GM12878 (cell line): ENCODE results near the gene PTPN13. TPM values are rescaled to one million over a fixed set of nuclear protein-coding genes. Genes with fewer than 3 reads are reported as not detected.

Source experiments
- ATAC-seq: fragments of 200-7000 bp; cut with Tn5 transposase; 3 replicates; pipeline ENCODE4 v1.9.1; 2020; ENCODE audit warnings: mild to moderate bottlenecking, moderate library complexity
- BruUV-seq: library from RNA; stranded (reverse); fragments of 400-500 nt; replicated peaks from 2 replicates; lab custom pipeline; 2021; lab: Mats Ljungman, UMichigan
- CTCF ChIA-PET: fragments of 300-600 bp; sonication (Branson Sonifier 250); formaldehyde crosslinking; extraction: SDS; loops from one replicate; lab custom pipeline; 2021; ENCODE audit warnings: inconsistent platforms; lab: Yijun Ruan, JAX
- POLR2A ChIA-PET: fragments of 350-600 bp; formaldehyde crosslinking; extraction: SDS; loops from one replicate; lab custom pipeline; 2021; ENCODE audit warnings: inconsistent platforms; lab: Charles Lee
- RAD21 ChIA-PET: fragments of 300-600 bp; sonication (Branson Sonifier 250); formaldehyde crosslinking; loops from one replicate; lab custom pipeline; 2023; ENCODE audit warnings: antibody characterized with exemption; ENCODE audit not compliant: unreplicated experiment; lab: Charles Lee
- SMC1A ChIA-PET: fragments of 300-600 bp; sonication (Branson Sonifier 250); formaldehyde crosslinking; loops from one replicate; lab custom pipeline; 2023; ENCODE audit not compliant: unreplicated experiment, uncharacterized antibody; lab: Charles Lee
- DNase-seq: peaks from one replicate; pipeline ENCODE4 v3.0.0-alpha.2; 2011; ENCODE audit warnings: low read depth, low spot score
- FAIRE-seq: peaks from 3 replicates; lab custom pipeline; 2011; peaks lifted over from hg19 to GRCh38; lab: Jason Lieb, UNC
- H2AFZ ChIP-seq: 2 replicates; pipeline ENCODE4 v1.6.0; 2011; ENCODE audit warnings: low read depth, low read length, control low read depth; ENCODE audit not compliant: control insufficient read depth
- H3K27ac ChIP-seq: 2 replicates; pipeline ENCODE4 v1.5.1; 2011; ENCODE audit warnings: control low read depth; ENCODE audit not compliant: control insufficient read depth, insufficient read depth
- H3K27me3 ChIP-seq, 2 experiments: replicated peaks in 1 of 2; 2 replicates each; pipeline versions ENCODE4 v1.6.0 to v1.6.1; 2011; ENCODE audit warnings: low read length in 1 of 2; ENCODE audit not compliant: control insufficient read depth in 2 of 2, insufficient read depth in 2 of 2
- H3K36me3 ChIP-seq, 2 experiments: 2 replicates each; pipeline ENCODE4 v1.5.1; 2011; ENCODE audit warnings: low read length in 1 of 2; ENCODE audit not compliant: control insufficient read depth in 2 of 2, insufficient read depth in 2 of 2
- H3K4me1 ChIP-seq: 2 replicates; pipeline ENCODE4 v1.6.1; 2011; ENCODE audit warnings: mild to moderate bottlenecking, low read length, moderate library complexity, mixed read lengths; ENCODE audit not compliant: control insufficient read depth, insufficient read depth
- H3K4me2 ChIP-seq: 2 replicates; pipeline ENCODE4 v1.6.0; 2011; ENCODE audit warnings: control low read depth; ENCODE audit not compliant: control insufficient read depth, insufficient read depth
- H3K4me3 ChIP-seq: fragments of 200-600 bp; sonication (generic); 2 replicates; pipeline ENCODE4 v1.5.1; 2016
- H3K79me2 ChIP-seq: 2 replicates; pipeline ENCODE4 v1.6.0; 2011; ENCODE audit warnings: low read length; ENCODE audit not compliant: control insufficient read depth, insufficient read depth
- H3K9ac ChIP-seq: 2 replicates; pipeline ENCODE4 v1.8.0; 2011; ENCODE audit warnings: low read length, control low read depth, mixed read lengths; ENCODE audit not compliant: control insufficient read depth, insufficient read depth
- H3K9me3 ChIP-seq: replicated peaks from 3 replicates; pipeline ENCODE4 v1.5.1; 2011; ENCODE audit warnings: mild to moderate bottlenecking, low read length; ENCODE audit not compliant: control insufficient read depth, insufficient read depth
- H4K20me1 ChIP-seq: 2 replicates; pipeline ENCODE4 v1.6.0; 2011; ENCODE audit not compliant: control insufficient read depth, insufficient read depth
- CTCF ChIP-seq, 3 experiments: IDR thresholded peaks in 2 of 3; conservative IDR thresholded peaks in 1 of 3; 2 replicates each; pipeline ENCODE4 v1.5.1; 2011; ENCODE audit warnings: low read depth in 3 of 3, low read length in 3 of 3, mild to moderate bottlenecking in 3 of 3, control low read depth in 2 of 3, moderate library complexity in 2 of 3, inconsistent platforms in 1 of 3, mixed read lengths in 1 of 3; ENCODE audit not compliant: control insufficient read depth in 2 of 3, insufficient read depth in 1 of 3; ENCODE audit errors: extremely low read depth in 1 of 3
- KLF5 ChIP-seq: fragments of 450-650 bp; IDR thresholded peaks from 2 replicates; pipeline ENCODE4 v1.6.1; 2014; ENCODE audit warnings: mild to moderate bottlenecking; ENCODE audit not compliant: partially characterized antibody
- PKNOX1 ChIP-seq: fragments of 450-650 bp; IDR thresholded peaks from 2 replicates; pipeline ENCODE4 v1.6.1; 2016; ENCODE audit warnings: mild to moderate bottlenecking
- WGBS: methylation state at CpG from one replicate; pipeline ENCODE4 v1.1.6; 2016; ENCODE audit warnings: low lambda C conversion rate; ENCODE audit not compliant: insufficient replicate concordance, insufficient coverage; ENCODE audit errors: missing lambda C conversion rate; 5-methylcytosine and 5-hydroxymethylcytosine counted together
- in situ Hi-C: fragments of 300-500 bp; cut with MboI; formaldehyde crosslinking; loops from 9 replicates; pipeline ENCODE4 v1.14.3; 2018; ENCODE audit warnings: mixed read lengths
- intact Hi-C: fragments of 100-400 bp; cut with micrococcal nuclease; formaldehyde crosslinking; loops from one replicate; pipeline ENCODE4 v1.14.2; 2022; ENCODE audit not compliant: unreplicated experiment
- polyA plus RNA-seq, 11 experiments: library from polyadenylated mRNA; depleted of rRNA in 4 of 11; unstranded in 6 of 11; stranded (reverse) in 5 of 11; fragments of >200 nt; fragmentation: Nextera tagmentation in 4 of 11; fragmentation: Illumina TruSeq in 1 of 11; extraction: Ambion mirVana in 4 of 11; extraction: Trizol in 1 of 11; gene quantifications; 1 replicate in 1 of 11; 2 replicates in 10 of 11; pipeline versions ENCODE4 v1.2.1 to v1.2.3, GENCODE V29; 2011 to 2016; ENCODE audit warnings: inconsistent platforms in 2 of 11, missing spikeins in 2 of 11, low read depth in 1 of 11
- total RNA-seq, 4 experiments: library from RNA; depleted of rRNA in 3 of 4; stranded (reverse); fragments of >200 nt in 3 of 4; fragmentation: Illumina TruSeq in 1 of 4; extraction: Trizol in 1 of 4; gene quantifications; 2 replicates each; pipeline versions ENCODE4 v1.2.1 to v1.2.3, GENCODE V29; 2013 to 2021

The PTPN13 gene
- total and polyA plus RNA-seq, 10 of the 15 experiments (the other 5 are each of a cell fraction or from before 2014, with no cell fraction given), result 8.5 to 69.4 (median 33.9) TPM

DNA sequence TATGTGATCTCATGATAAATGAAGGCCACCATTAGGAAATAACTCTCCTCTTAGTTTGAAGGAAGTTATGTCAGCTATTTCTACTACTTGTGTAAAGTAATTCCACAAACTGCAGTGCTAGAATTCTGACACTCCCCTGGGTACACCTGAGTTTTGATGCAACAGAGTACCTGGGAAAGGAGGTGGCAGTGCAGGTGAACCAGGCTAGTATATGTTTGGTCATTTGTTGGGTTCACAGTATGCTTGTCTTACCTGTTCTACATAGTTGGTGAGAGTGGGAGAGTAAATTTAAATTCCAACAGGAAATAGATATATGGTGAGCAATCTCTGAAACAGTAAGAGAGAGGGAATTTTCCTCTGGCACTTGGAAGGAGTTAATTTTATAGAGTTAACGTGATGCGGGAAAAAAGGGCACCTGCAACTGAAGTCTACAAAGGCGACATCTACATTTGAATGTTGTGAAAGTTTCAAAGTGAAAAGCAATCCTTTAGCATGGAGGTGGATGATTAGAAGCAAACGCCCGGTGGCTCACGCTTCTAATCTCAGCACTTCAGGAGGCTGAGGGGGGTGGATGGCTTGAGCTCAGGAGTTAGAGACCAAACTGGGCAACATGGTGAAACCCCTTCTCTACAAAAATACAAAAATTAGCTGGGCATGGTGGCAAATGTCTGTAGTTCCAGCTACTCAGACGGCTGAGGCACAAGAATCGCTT lies 263.4 kb downstream of the PTPN13 start:
- RAD21 ChIA-PET, result no interaction called here
- ATAC-seq, result no peak

More for the DNA sequence above, 263.4 kb downstream of the PTPN13 start:
- ChIA-PET POLR2A (no interaction called here), CTCF (no interaction called here), SMC1A (interaction anchor here (0.6 to 2.1 kb wide), 2 partner anchors 10 to 17 kb away, joined by 3 to 4 read pairs; no protein-coding TSS in a partner anchor)
- in situ Hi-C loops, result no loop called here
- Histone ChIP-seq H3K79me2 (no peaks in the 10 kb centered on the region), H3K9me3 (no peaks in the 10 kb centered on the region), H4K20me1 (no peaks in the 10 kb centered on the region), H3K36me3 (no peaks in the 10 kb centered on the region), H3K4me3 (no peak overlapping the region), H3K9ac (no peak overlapping the region), H3K4me1 (no peaks in the 10 kb centered on the region), H3K27me3 (no peaks in the 10 kb centered on the region), H3K4me2 (no peak overlapping the region), H3K27ac (no peak overlapping the region), H2AFZ (no peak overlapping the region)
- intact Hi-C loops, result no loop called here
- 89% methylated on average over 8 of the region's 8 CpGs for WGBS
- BruUV-seq, result no TSS peak
- FAIRE-seq (no peak), DNase-seq (no peak)
- TF ChIP-seq PKNOX1 (no peak), KLF5 (no peak), CTCF (IDR thresholded peaks at IDR 0.05 in 2 of 3, conservative IDR thresholded peaks at IDR 0.05 in 1 of 3; ENCODE audit: control insufficient read depth in 2 of 3, extremely low read depth in 1 of 3, insufficient read depth in 1 of 3, low read depth in 3 of 3, low read length in 3 of 3) (no peak)

Other genes with a start within 250 kb of the PTPN13 start
- 3.6 and 5.0 TPM in 2 replicates for gene MAPK10, start 234.3 kb upstream of the PTPN13 start, total RNA-seq (2014; rRNA removed)
- gene MAPK10, start 234.3 kb upstream of the PTPN13 start, total RNA-seq (2014; rRNA removed; fragmentation: Illumina TruSeq; extraction: Trizol), result 3.8 and 4.6 TPM in 2 replicates
- gene MAPK10, start 234.3 kb upstream of the PTPN13 start, total RNA-seq (2021), result 1.5 and 2.5 TPM in 2 replicates
- 4.2 and 5.3 TPM in 2 replicates for gene MAPK10, start 234.3 kb upstream of the PTPN13 start, polyA plus RNA-seq (2011; rRNA removed)
- 1.6 and 1.7 TPM in 2 replicates for gene MAPK10, start 234.3 kb upstream of the PTPN13 start, polyA plus RNA-seq (2014; fragmentation: Illumina TruSeq; extraction: Trizol)
- 1 to 10 TPM; 1.1 to 1.2 TPM for gene MAPK10, start 234.3 kb upstream of the PTPN13 start, polyA plus RNA-seq (2014; fragmentation: Nextera tagmentation; extraction: Ambion mirVana)
- 1.8 and 2.2 TPM in 2 replicates for gene MAPK10, start 234.3 kb upstream of the PTPN13 start, polyA plus RNA-seq (2014; rRNA removed)
- gene MAPK10, start 234.3 kb upstream of the PTPN13 start, polyA plus RNA-seq (2016; fragmentation: Nextera tagmentation; extraction: Ambion mirVana), result 1 to 10 TPM; 3.1 TPM